ENCODE measurements around the gene UPP1. TPM values are rescaled to one million over a fixed set of nuclear protein-coding genes. Genes with fewer than 3 reads are reported as not detected.

The UPP1 gene
- 2.6 and 38.4 TPM in 2 replicates for total RNA-seq

GRCh38 chr7:48089046-48090003 lies at the start of gene UPP1:
Gene UPP1 (plus strand): TSS chr7:48089265. CDS start chr7:48094784, 5,519 bp downstream.

Other genes starting within 250 kb of the UPP1 start
- gene PKD1L1, start 140.8 kb upstream of the UPP1 start, total RNA-seq, result under 0.01 TPM in 1 of 2 replicates, not detected in the other
- 16.0 and 19.2 TPM in 2 replicates for gene HUS1, start 109.7 kb upstream of the UPP1 start, total RNA-seq
- not detected in 2 replicates for gene SUN3, start 60.2 kb upstream of the UPP1 start, total RNA-seq
- under 0.01 TPM in 1 of 2 replicates, not detected in the other for gene C7orf57, start 53.7 kb upstream of the UPP1 start, total RNA-seq
- under 0.01 and 0.08 TPM in 2 replicates for gene ABCA13, start 82.2 kb downstream of the UPP1 start, total RNA-seq